ENCODE data around the gene EAF1.
"Not testable (repeated sequence)": the region's sequence is repeated elsewhere in the genome, so short reads cannot be mapped to it uniquely, and the experiment has no call there.

The EAF1 gene

GRCh38 chr3:15427182-15427880 is at the start of gene EAF1, which contains the start of gene METTL6:
TSS of gene EAF1 (plus strand) at chr3:15427598. CDS start at chr3:15427780, 182 bp downstream.
TSS of gene METTL6 (minus strand) at chr3:15427544. CDS start at chr3:15426511, 1,033 bp downstream.
- peak; percentile 49 for DNase-seq (ENCODE audit: low read depth)

- DNase-seq (ENCODE audit: low read depth) = peak; percentile 88
These were observed 49.2 kb upstream of the EAF1 start for GRCh38 chr3:15377961-15378791.

- no peak for DNase-seq (ENCODE audit: low read depth)
These were observed 46.2 kb upstream of the EAF1 start for GRCh38 chr3:15380980-15381890.

GRCh38 chr3:15382405-15382923 is 44.9 kb upstream of the EAF1 start:
- no peak for DNase-seq (ENCODE audit: low read depth)

GRCh38 chr3:15384510-15385237 is 42.7 kb upstream of the EAF1 start:
- no peak for DNase-seq (ENCODE audit: low read depth)

GRCh38 chr3:15385238-15385695 is 42.1 kb upstream of the EAF1 start:
- not testable (repeated sequence) for DNase-seq (ENCODE audit: low read depth)

GRCh38 chr3:15385901-15386653 is 41.3 kb upstream of the EAF1 start:
- no peak for DNase-seq (ENCODE audit: low read depth)

GRCh38 chr3:15386654-15386955 is 40.8 kb upstream of the EAF1 start:
- DNase-seq (ENCODE audit: low read depth) = not testable (repeated sequence)

- DNase-seq (ENCODE audit: low read depth) = no peak
These were observed 40.2 kb upstream of the EAF1 start for GRCh38 chr3:15387171-15387581.

GRCh38 chr3:15387735-15388134 is 39.7 kb upstream of the EAF1 start:
- no peak for DNase-seq (ENCODE audit: low read depth)

GRCh38 chr3:15388335-15388734 is 39.1 kb upstream of the EAF1 start:
- not testable (repeated sequence) for DNase-seq (ENCODE audit: low read depth)

GRCh38 chr3:15390460-15390859 is 36.9 kb upstream of the EAF1 start:
- DNase-seq (ENCODE audit: low read depth) = no peak

- no peak for DNase-seq (ENCODE audit: low read depth)
These were observed 36.4 kb upstream of the EAF1 start for GRCh38 chr3:15391007-15391406.

GRCh38 chr3:15393252-15393651 is 34.1 kb upstream of the EAF1 start:
- DNase-seq (ENCODE audit: low read depth) = not testable (repeated sequence)

- not testable (repeated sequence) for DNase-seq (ENCODE audit: low read depth)
These were observed 28.7 kb upstream of the EAF1 start for GRCh38 chr3:15398731-15399133.

GRCh38 chr3:15399970-15400369 is 27.4 kb upstream of the EAF1 start:
- DNase-seq (ENCODE audit: low read depth) = no peak

GRCh38 chr3:15401936-15402335 is 25.5 kb upstream of the EAF1 start:
- no peak for DNase-seq (ENCODE audit: low read depth)

GRCh38 chr3:15403495-15403894 is 23.9 kb upstream of the EAF1 start:
- DNase-seq (ENCODE audit: low read depth) = no peak

- no peak for DNase-seq (ENCODE audit: low read depth)
These were observed 23.4 kb upstream of the EAF1 start for GRCh38 chr3:15403965-15404364.

GRCh38 chr3:15404767-15405166 is 22.6 kb upstream of the EAF1 start:
- DNase-seq (ENCODE audit: low read depth) = no peak
